ENCODE data around the gene MCM3.

DNA sequence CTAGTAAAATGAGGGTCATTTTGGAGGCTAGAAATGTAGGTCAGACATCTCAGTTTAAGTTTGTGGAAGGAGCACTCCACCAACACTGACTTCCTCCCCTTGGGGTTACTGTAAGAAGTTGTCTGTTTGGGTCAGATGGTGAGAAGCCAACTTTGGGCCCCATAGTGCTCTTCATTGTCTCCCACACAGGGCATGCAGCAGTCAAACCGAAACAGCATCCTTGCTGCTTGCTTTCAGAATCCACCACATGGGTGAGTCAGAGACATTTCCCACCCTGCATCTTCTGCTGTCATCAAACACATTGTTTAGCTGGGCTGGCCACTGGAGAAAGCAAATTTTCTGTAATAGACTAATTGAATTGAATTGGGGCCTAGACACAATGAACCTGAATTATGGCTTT lies 57.0 kb downstream of the MCM3 start:
- TF ChIP-seq CTCF (IDR thresholded peaks at IDR 0.05; ENCODE audit: low read depth, low read length) (no peak), EZH2phosphoT487 (IDR thresholded peaks at IDR 0.05; ENCODE audit: low read depth) (no peak)

All from OCI-LY3 (cell line).